MV-4-11 (cell line): ENCODE data around the gene SPNS3.

ENCODE experiments used
- DNase-seq: peaks from one replicate; lab custom pipeline; 2025; lab: John Stamatoyannopoulos, UW

Gene SPNS3

GRCh38 chr17:4433515-4434031, at the start of gene SPNS3:
SPNS3 (plus strand) TSS chr17:4433940; CDS start chr17:4433968, 28 bp downstream.
- DNase-seq = peak; percentile 93

- no peak for DNase-seq
Measured at GRCh38 chr17:4386406-4386805, 47.3 kb upstream of the SPNS3 start.

GRCh38 chr17:4387137-4387536, 46.6 kb upstream of the SPNS3 start:
- no peak for DNase-seq

GRCh38 chr17:4389079-4389478, 44.7 kb upstream of the SPNS3 start:
- DNase-seq = no peak

- DNase-seq = no peak
Measured at GRCh38 chr17:4393806-4394205, 39.9 kb upstream of the SPNS3 start.

- no peak for DNase-seq
Measured at GRCh38 chr17:4394208-4395110, 39.3 kb upstream of the SPNS3 start.

- DNase-seq = no peak
Measured at GRCh38 chr17:4395111-4395478, 38.6 kb upstream of the SPNS3 start.

GRCh38 chr17:4397840-4398239, 35.9 kb upstream of the SPNS3 start:
- no peak for DNase-seq

- no peak for DNase-seq
Measured at GRCh38 chr17:4405038-4405669, 28.6 kb upstream of the SPNS3 start.

GRCh38 chr17:4405699-4406098, 28.0 kb upstream of the SPNS3 start:
- no peak for DNase-seq

GRCh38 chr17:4406386-4406785, 27.4 kb upstream of the SPNS3 start:
- no peak for DNase-seq

- no peak for DNase-seq
Measured at GRCh38 chr17:4407216-4407615, 26.5 kb upstream of the SPNS3 start.

GRCh38 chr17:4407851-4408250, 25.9 kb upstream of the SPNS3 start:
- DNase-seq = no peak

GRCh38 chr17:4409659-4410058, 24.1 kb upstream of the SPNS3 start:
- DNase-seq = no peak

GRCh38 chr17:4411201-4411600, 22.5 kb upstream of the SPNS3 start:
- no peak for DNase-seq

GRCh38 chr17:4412933-4413831, 20.6 kb upstream of the SPNS3 start:
- peak; percentile 87 for DNase-seq

- peak; percentile 48 for DNase-seq
Measured at GRCh38 chr17:4417129-4417667, 16.5 kb upstream of the SPNS3 start.

GRCh38 chr17:4420692-4421131, 13.0 kb upstream of the SPNS3 start:
- DNase-seq = peak; percentile 82

GRCh38 chr17:4422864-4423263, 10.9 kb upstream of the SPNS3 start:
- peak; percentile 31 for DNase-seq

GRCh38 chr17:4425398-4425797, 8.3 kb upstream of the SPNS3 start:
- DNase-seq = peak; percentile 63

- DNase-seq = no peak
Measured at GRCh38 chr17:4426499-4427208, 7.1 kb upstream of the SPNS3 start.
